HUES6 (cell line): ENCODE results near the gene ZMYND15.
A peak's percentile ranks its signal among the peaks of the same experiment; 100 is the strongest.

Experiments
- H3K27ac ChIP-seq: 2 replicates; pipeline ENCODE4 v1.7.0; 2013; ENCODE audit warnings: low read depth, mild to moderate bottlenecking, low read length, inconsistent platforms
- H3K27me3 ChIP-seq: 2 replicates; pipeline ENCODE4 v1.6.1; 2013; ENCODE audit warnings: low read length; ENCODE audit not compliant: control insufficient read depth, insufficient read depth
- H3K36me3 ChIP-seq: 2 replicates; pipeline ENCODE4 v1.6.1; 2013; ENCODE audit warnings: low read length; ENCODE audit not compliant: control insufficient read depth, insufficient read depth
- H3K4me1 ChIP-seq: 2 replicates; pipeline ENCODE4 v1.6.1; 2013; ENCODE audit warnings: low read length; ENCODE audit not compliant: control insufficient read depth, insufficient read depth
- H3K4me3 ChIP-seq: 2 replicates; pipeline ENCODE4 v1.5.1; 2013; ENCODE audit warnings: low read depth, low read length
- H3K9ac ChIP-seq: one replicate; pipeline ENCODE4 v1.6.1; 2013; ENCODE audit warnings: mild to moderate bottlenecking, low read length
- H3K9me3 ChIP-seq: 2 replicates; pipeline ENCODE4 v1.6.1; 2013; ENCODE audit warnings: low read depth, low read length; ENCODE audit not compliant: control insufficient read depth, insufficient read depth

Gene ZMYND15

GRCh38 chr17:4768298-4768697 lies 28.7 kb downstream of the ZMYND15 start:
- H3K27ac ChIP-seq: no peak overlapping the region
- H3K36me3 ChIP-seq: no peaks in the 10 kb centered on the region
- H3K4me1 ChIP-seq: no peaks in the 10 kb centered on the region

GRCh38 chr17:4769628-4770027 lies 30.0 kb downstream of the ZMYND15 start:
- no peaks in the 10 kb centered on the region for H3K36me3 ChIP-seq
- H3K27me3 ChIP-seq: no peaks in the 10 kb centered on the region
- no peak overlapping the region for H3K4me3 ChIP-seq
- no peak overlapping the region for H3K9ac ChIP-seq
- no peak overlapping the region for H3K27ac ChIP-seq
- no peaks in the 10 kb centered on the region for H3K9me3 ChIP-seq
- H3K4me1 ChIP-seq: no peaks in the 10 kb centered on the region

More at GRCh38 chr17:4768298-4768697, 28.7 kb downstream of the ZMYND15 start:
- no peaks in the 10 kb centered on the region for H3K27me3 ChIP-seq
- no peaks in the 10 kb centered on the region for H3K9me3 ChIP-seq
- no peak overlapping the region for H3K4me3 ChIP-seq
- no peak overlapping the region for H3K9ac ChIP-seq

- Histone ChIP-seq H3K4me3 (no peak within 1 kb of the TSS), H3K9me3 (no peaks in the 10 kb centered on the region), H3K27me3 (no peaks in the 10 kb centered on the region), H3K9ac (no peak within 1 kb of the TSS), H3K4me1 (no peaks in the 10 kb centered on the region), H3K36me3 (no peaks in the 10 kb centered on the region), H3K27ac (no peak within 1 kb of the TSS)
Observed at GRCh38 chr17:4771519-4772234, 32.0 kb downstream of the ZMYND15 start, which contains the start of gene TM4SF5. TSS of gene TM4SF5 (plus strand) at chr17:4771886. CDS start at chr17:4771923, 37 bp downstream.

GRCh38 chr17:4772235-4772613 lies 32.6 kb downstream of the ZMYND15 start:
- Histone ChIP-seq H3K4me1 (no peaks in the 10 kb centered on the region), H3K27ac (no peak overlapping the region), H3K9me3 (no peaks in the 10 kb centered on the region), H3K36me3 (no peaks in the 10 kb centered on the region), H3K9ac (no peak overlapping the region), H3K27me3 (no peaks in the 10 kb centered on the region), H3K4me3 (no peak overlapping the region)

- Histone ChIP-seq H3K9me3 (no peaks in the 10 kb centered on the region), H3K27ac (no peak overlapping the region), H3K4me1 (no peaks in the 10 kb centered on the region), H3K4me3 (no peak overlapping the region), H3K27me3 (peaks cover 31% of the 10 kb centered on the region), H3K9ac (no peak overlapping the region), H3K36me3 (no peaks in the 10 kb centered on the region)
Observed at GRCh38 chr17:4777969-4778760, 38.5 kb downstream of the ZMYND15 start.

- no peaks in the 10 kb centered on the region for H3K36me3 ChIP-seq
- H3K9me3 ChIP-seq: no peaks in the 10 kb centered on the region
- peaks cover 53% of the 10 kb centered on the region for H3K27me3 ChIP-seq
- H3K27ac ChIP-seq: no peak overlapping the region
- no peak overlapping the region for H3K4me3 ChIP-seq
- no peaks in the 10 kb centered on the region; the same call in 1 of the 2 replicates for H3K4me1 ChIP-seq
- H3K9ac ChIP-seq: no peak overlapping the region
Observed at GRCh38 chr17:4780325-4780955, 40.8 kb downstream of the ZMYND15 start.

GRCh38 chr17:4782652-4783051 lies 43.0 kb downstream of the ZMYND15 start:
- H3K27ac ChIP-seq: no peak overlapping the region
- H3K9me3 ChIP-seq: no peaks in the 10 kb centered on the region
- H3K36me3 ChIP-seq: no peaks in the 10 kb centered on the region
- no peak overlapping the region for H3K4me3 ChIP-seq
- peaks cover 75% of the 10 kb centered on the region for H3K27me3 ChIP-seq
- peaks cover 13% of the 10 kb centered on the region for H3K4me1 ChIP-seq
- no peak overlapping the region for H3K9ac ChIP-seq

GRCh38 chr17:4785311-4786105 lies 45.9 kb downstream of the ZMYND15 start:
- peaks cover 23% of the 10 kb centered on the region for H3K4me1 ChIP-seq
- peaks cover 85% of the 10 kb centered on the region for H3K27me3 ChIP-seq
- H3K9me3 ChIP-seq: no peaks in the 10 kb centered on the region
- H3K9ac ChIP-seq: no peak overlapping the region
- H3K36me3 ChIP-seq: no peaks in the 10 kb centered on the region
- no peak overlapping the region for H3K27ac ChIP-seq
- peak overlapping the region; percentile 4; the same call in 1 of the 2 replicates for H3K4me3 ChIP-seq

GRCh38 chr17:4786106-4786511 lies 46.5 kb downstream of the ZMYND15 start, which contains the start of gene VMO1:
TSS of gene VMO1 (minus strand) at chr17:4786364. CDS start at chr17:4786352, 12 bp downstream.
- Histone ChIP-seq H3K27ac (no peak within 1 kb of the TSS), H3K9me3 (no peaks in the 10 kb centered on the region), H3K4me1 (peaks cover 23% of the 10 kb centered on the region), H3K27me3 (peaks cover 88% of the 10 kb centered on the region), H3K9ac (no peak within 1 kb of the TSS), H3K4me3 (peak within 1 kb of the TSS; percentile 6; the same call in 1 of the 2 replicates), H3K36me3 (no peaks in the 10 kb centered on the region)

GRCh38 chr17:4786516-4786915 lies 46.9 kb downstream of the ZMYND15 start:
- Histone ChIP-seq H3K4me3 (peak overlapping the region; percentile 6; the same call in 1 of the 2 replicates), H3K27me3 (peaks cover 92% of the 10 kb centered on the region), H3K27ac (no peak overlapping the region), H3K9me3 (no peaks in the 10 kb centered on the region), H3K9ac (no peak overlapping the region), H3K4me1 (peaks cover 23% of the 10 kb centered on the region), H3K36me3 (no peaks in the 10 kb centered on the region)
